Placental epithelial cell (primary cell): ENCODE data around the gene TAS2R38. TPM values are rescaled to one million over a fixed set of nuclear protein-coding genes. Genes with fewer than 3 reads are reported as not detected.

Experiments used
- total RNA-seq: library from RNA; depleted of rRNA; stranded (reverse); fragments of >200 nt; gene quantifications from 2 replicates; pipeline ENCODE4 v1.2.3, GENCODE V29; 2012

Gene TAS2R38
- under 0.01 TPM in 1 of 2 replicates, not detected in the other for total RNA-seq

GRCh38 chr7:141973673-141974072, at the start of gene TAS2R38:
TAS2R38 (minus strand) TSS chr7:141973773; CDS start chr7:141973689, 84 bp downstream.

GRCh38 chr7:141946796-141947195, 26.8 kb downstream of the TAS2R38 start, which contains the start of gene CLEC5A:
CLEC5A (minus strand) TSS chr7:141946974; CDS start chr7:141946292, 682 bp downstream.

Other genes starting within 250 kb of the TAS2R38 start
- gene SSBP1, start 235.4 kb downstream of the TAS2R38 start, total RNA-seq, result 58.5 and 81.2 TPM in 2 replicates
- 2.1 and 3.5 TPM in 2 replicates for gene TAS2R3, start 209.7 kb downstream of the TAS2R38 start, total RNA-seq
- gene TAS2R4, start 197.1 kb downstream of the TAS2R38 start, total RNA-seq, result 2.1 and 4.3 TPM in 2 replicates
- gene TAS2R5, start 183.6 kb downstream of the TAS2R38 start, total RNA-seq, result 2.6 and 3.5 TPM in 2 replicates
- gene PRSS37, start 132.3 kb downstream of the TAS2R38 start, total RNA-seq, result not detected in 2 replicates
- gene OR9A4, start 57.4 kb downstream of the TAS2R38 start, total RNA-seq, result not detected in 2 replicates
- gene CLEC5A, start 26.8 kb downstream of the TAS2R38 start, total RNA-seq, result not detected in 2 replicates
- 2.0 and 6.8 TPM in 2 replicates for gene MGAM, start 22.1 kb upstream of the TAS2R38 start, total RNA-seq
- under 0.01 TPM in 1 of 2 replicates, not detected in the other for gene MGAM2, start 137.9 kb upstream of the TAS2R38 start, total RNA-seq